Neural cell (in vitro differentiated cells): Measurements from ENCODE around the gene RALGPS1. TPM values are rescaled to one million over a fixed set of nuclear protein-coding genes. Genes with fewer than 3 reads are reported as not detected.

Source experiments
- H2AFZ ChIP-seq: fragments of 200-600, 300-800 bp; sonication (generic), shearing (Covaris generic); 2 replicates; pipeline ENCODE4 v1.6.0; 2014; ENCODE audit warnings: low read depth, mild to moderate bottlenecking, antibody characterized with exemption, low read length, moderate library complexity
- H3F3A ChIP-seq: fragments of 200-600 bp; shearing (Covaris generic); 2 replicates; pipeline ENCODE4 v1.6.1; 2016; ENCODE audit warnings: mild to moderate bottlenecking, moderate library complexity, mixed read lengths, antibody characterized with exemption, low read length; ENCODE audit not compliant: insufficient read depth, poor library complexity, severe bottlenecking
- H3K27ac ChIP-seq: fragments of 200-600, 300-800 bp; sonication (generic), shearing (Covaris generic); 2 replicates; pipeline ENCODE4 v1.5.1; 2014; ENCODE audit warnings: mild to moderate bottlenecking, low read length, moderate library complexity
- H3K27me3 ChIP-seq: fragments of 300-800, 200-600 bp; sonication (generic), shearing (Covaris generic); 2 replicates; pipeline ENCODE4 v1.6.0; 2014; ENCODE audit warnings: mild to moderate bottlenecking, low read depth, low read length, moderate library complexity; ENCODE audit not compliant: insufficient read depth
- H3K36me3 ChIP-seq: fragments of 300-800, 200-600 bp; sonication (generic), shearing (Covaris generic); 2 replicates; pipeline ENCODE4 v1.5.1; 2014; ENCODE audit warnings: mild to moderate bottlenecking, antibody characterized with exemption, low read length, moderate library complexity; ENCODE audit not compliant: insufficient read depth
- H3K4me2 ChIP-seq: fragments of 300-800, 200-600 bp; sonication (generic), shearing (Covaris generic); 2 replicates; pipeline ENCODE4 v1.6.0; 2014; ENCODE audit warnings: mild to moderate bottlenecking, low read length
- H3K4me3 ChIP-seq: fragments of 300-800, 200-600 bp; sonication (generic), shearing (Covaris generic); 2 replicates; pipeline ENCODE4 v1.5.1; 2014; ENCODE audit warnings: mild to moderate bottlenecking, low read length, moderate library complexity
- H3K79me2 ChIP-seq: fragments of 200-600 bp; shearing (Covaris generic); replicated peaks from 2 replicates; pipeline ENCODE4 v1.6.0; 2014; ENCODE audit warnings: mild to moderate bottlenecking, low read length, moderate library complexity; ENCODE audit not compliant: insufficient read depth
- H3K9ac ChIP-seq: fragments of 300-800, 200-600 bp; sonication (generic), shearing (Covaris generic); 2 replicates; pipeline ENCODE4 v1.6.1; 2016; ENCODE audit warnings: mild to moderate bottlenecking, low read length, mixed read lengths
- H3K9me2 ChIP-seq: fragments of 200-600 bp; shearing (Covaris generic); 2 replicates; pipeline ENCODE4 v1.6.1; 2016; ENCODE audit warnings: mild to moderate bottlenecking, low read length, mixed read lengths; ENCODE audit not compliant: insufficient read depth
- H3K9me3 ChIP-seq: fragments of 200-600, 300-800 bp; sonication (generic), shearing (Covaris generic); 2 replicates; pipeline ENCODE4 v1.6.1; 2016; ENCODE audit warnings: mild to moderate bottlenecking, mixed run types, low read length, moderate library complexity, mixed read lengths
- H4K20me1 ChIP-seq: fragments of 200-600 bp; shearing (Covaris generic); 2 replicates; pipeline ENCODE4 v1.6.1; 2016; ENCODE audit warnings: mild to moderate bottlenecking, mixed run types; ENCODE audit not compliant: insufficient read depth
- EP300 ChIP-seq: fragments of 450-650 bp; conservative IDR thresholded peaks from 2 replicates; pipeline ENCODE4 v1.6.1; 2014; ENCODE audit warnings: antibody characterized with exemption, mild to moderate bottlenecking, moderate library complexity; ENCODE audit not compliant: poor library complexity, severe bottlenecking
- EZH2 ChIP-seq: fragments of 200-600, 300-800 bp; shearing (Covaris generic), sonication (generic); IDR thresholded peaks from 2 replicates; pipeline ENCODE4 v1.6.1; 2014; ENCODE audit warnings: antibody characterized with exemption, low read length, borderline replicate concordance, mild to moderate bottlenecking; ENCODE audit not compliant: insufficient read depth, poor library complexity, severe bottlenecking
- MXI1 ChIP-seq: fragments of 450-650 bp; conservative IDR thresholded peaks from 2 replicates; pipeline ENCODE4 v1.6.1; 2014; ENCODE audit warnings: antibody characterized with exemption, mild to moderate bottlenecking; ENCODE audit not compliant: poor library complexity, severe bottlenecking
- POLR2AphosphoS5 ChIP-seq: IDR thresholded peaks from 2 replicates; pipeline ENCODE4 v1.6.1; 2012
- RAD21 ChIP-seq: fragments of 450-650 bp; conservative IDR thresholded peaks from 2 replicates; pipeline ENCODE4 v1.6.1; 2014; ENCODE audit warnings: antibody characterized with exemption, mild to moderate bottlenecking, moderate library complexity
- SMC3 ChIP-seq: fragments of 450-650 bp; conservative IDR thresholded peaks from 2 replicates; pipeline ENCODE4 v1.6.1; 2014; ENCODE audit warnings: antibody characterized with exemption, mild to moderate bottlenecking, moderate library complexity; ENCODE audit not compliant: poor library complexity
- TAF1 ChIP-seq: IDR thresholded peaks from 2 replicates; pipeline ENCODE4 v1.6.1; 2012; ENCODE audit warnings: low read depth
- polyA plus RNA-seq: library from polyadenylated mRNA; depleted of rRNA; stranded (reverse); fragments of >200 nt; gene quantifications from 2 replicates; pipeline ENCODE4 v1.2.3, GENCODE V29; 2014
- TF ChIP-seq, protein P1 (sequence below): IDR thresholded peaks from 2 replicates; pipeline ENCODE4 v1.6.1; 2012; ENCODE audit warnings: borderline replicate concordance
- TF ChIP-seq, protein P2 (sequence below): fragments of 450-650 bp; IDR thresholded peaks from 2 replicates; pipeline ENCODE4 v1.5.1; 2014; ENCODE audit warnings: antibody characterized with exemption, mild to moderate bottlenecking, moderate library complexity; ENCODE audit not compliant: poor library complexity, severe bottlenecking

RALGPS1 gene
- polyA plus RNA-seq, 1 donor from 2014 or later = 37.1 TPM

DNA sequence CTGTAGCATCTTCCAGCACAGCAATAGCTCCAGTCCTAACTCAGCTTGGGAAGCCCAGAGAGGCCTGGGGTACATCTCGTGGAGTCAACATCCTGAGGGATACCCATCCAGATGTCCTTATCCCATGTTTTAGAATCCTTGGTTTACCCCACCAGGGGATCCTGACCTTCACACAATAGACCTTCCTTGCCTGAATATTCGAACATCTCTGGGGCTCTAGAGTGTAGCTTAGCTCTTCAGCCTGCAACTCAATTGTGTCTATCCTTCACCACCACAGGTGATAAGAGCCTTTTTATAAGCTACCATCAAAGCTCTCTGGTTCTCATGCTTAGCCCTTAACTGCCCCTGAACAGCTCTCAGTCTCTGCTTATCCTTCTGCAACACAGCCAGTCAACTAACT, 7.5 kb upstream of the RALGPS1 start:
- Histone ChIP-seq H3K9me3 (no peaks in the 10 kb centered on the region), H3K27ac (no peak overlapping the region), H3K4me3 (no peak overlapping the region), H3K9me2 (no peaks in the 10 kb centered on the region), H2AFZ (no peak overlapping the region), H3F3A (no peaks in the 10 kb centered on the region), H3K27me3 (no peaks in the 10 kb centered on the region), H3K4me2 (no peak overlapping the region), H3K79me2 (no peaks in the 10 kb centered on the region), H4K20me1 (no peaks in the 10 kb centered on the region), H3K36me3 (no peaks in the 10 kb centered on the region), H3K9ac (no peak overlapping the region)
- TF ChIP-seq POLR2AphosphoS5 (no peak), TAF1 (no peak), EZH2 (no peak), MXI1 (no peak), SMC3 (no peak), EP300 (no peak)
- TF ChIP-seq, protein P1, sequence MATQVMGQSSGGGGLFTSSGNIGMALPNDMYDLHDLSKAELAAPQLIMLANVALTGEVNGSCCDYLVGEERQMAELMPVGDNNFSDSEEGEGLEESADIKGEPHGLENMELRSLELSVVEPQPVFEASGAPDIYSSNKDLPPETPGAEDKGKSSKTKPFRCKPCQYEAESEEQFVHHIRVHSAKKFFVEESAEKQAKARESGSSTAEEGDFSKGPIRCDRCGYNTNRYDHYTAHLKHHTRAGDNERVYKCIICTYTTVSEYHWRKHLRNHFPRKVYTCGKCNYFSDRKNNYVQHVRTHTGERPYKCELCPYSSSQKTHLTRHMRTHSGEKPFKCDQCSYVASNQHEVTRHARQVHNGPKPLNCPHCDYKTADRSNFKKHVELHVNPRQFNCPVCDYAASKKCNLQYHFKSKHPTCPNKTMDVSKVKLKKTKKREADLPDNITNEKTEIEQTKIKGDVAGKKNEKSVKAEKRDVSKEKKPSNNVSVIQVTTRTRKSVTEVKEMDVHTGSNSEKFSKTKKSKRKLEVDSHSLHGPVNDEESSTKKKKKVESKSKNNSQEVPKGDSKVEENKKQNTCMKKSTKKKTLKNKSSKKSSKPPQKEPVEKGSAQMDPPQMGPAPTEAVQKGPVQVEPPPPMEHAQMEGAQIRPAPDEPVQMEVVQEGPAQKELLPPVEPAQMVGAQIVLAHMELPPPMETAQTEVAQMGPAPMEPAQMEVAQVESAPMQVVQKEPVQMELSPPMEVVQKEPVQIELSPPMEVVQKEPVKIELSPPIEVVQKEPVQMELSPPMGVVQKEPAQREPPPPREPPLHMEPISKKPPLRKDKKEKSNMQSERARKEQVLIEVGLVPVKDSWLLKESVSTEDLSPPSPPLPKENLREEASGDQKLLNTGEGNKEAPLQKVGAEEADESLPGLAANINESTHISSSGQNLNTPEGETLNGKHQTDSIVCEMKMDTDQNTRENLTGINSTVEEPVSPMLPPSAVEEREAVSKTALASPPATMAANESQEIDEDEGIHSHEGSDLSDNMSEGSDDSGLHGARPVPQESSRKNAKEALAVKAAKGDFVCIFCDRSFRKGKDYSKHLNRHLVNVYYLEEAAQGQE = no peak
- TF ChIP-seq, protein P2, sequence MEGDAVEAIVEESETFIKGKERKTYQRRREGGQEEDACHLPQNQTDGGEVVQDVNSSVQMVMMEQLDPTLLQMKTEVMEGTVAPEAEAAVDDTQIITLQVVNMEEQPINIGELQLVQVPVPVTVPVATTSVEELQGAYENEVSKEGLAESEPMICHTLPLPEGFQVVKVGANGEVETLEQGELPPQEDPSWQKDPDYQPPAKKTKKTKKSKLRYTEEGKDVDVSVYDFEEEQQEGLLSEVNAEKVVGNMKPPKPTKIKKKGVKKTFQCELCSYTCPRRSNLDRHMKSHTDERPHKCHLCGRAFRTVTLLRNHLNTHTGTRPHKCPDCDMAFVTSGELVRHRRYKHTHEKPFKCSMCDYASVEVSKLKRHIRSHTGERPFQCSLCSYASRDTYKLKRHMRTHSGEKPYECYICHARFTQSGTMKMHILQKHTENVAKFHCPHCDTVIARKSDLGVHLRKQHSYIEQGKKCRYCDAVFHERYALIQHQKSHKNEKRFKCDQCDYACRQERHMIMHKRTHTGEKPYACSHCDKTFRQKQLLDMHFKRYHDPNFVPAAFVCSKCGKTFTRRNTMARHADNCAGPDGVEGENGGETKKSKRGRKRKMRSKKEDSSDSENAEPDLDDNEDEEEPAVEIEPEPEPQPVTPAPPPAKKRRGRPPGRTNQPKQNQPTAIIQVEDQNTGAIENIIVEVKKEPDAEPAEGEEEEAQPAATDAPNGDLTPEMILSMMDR = no peak

DNA sequence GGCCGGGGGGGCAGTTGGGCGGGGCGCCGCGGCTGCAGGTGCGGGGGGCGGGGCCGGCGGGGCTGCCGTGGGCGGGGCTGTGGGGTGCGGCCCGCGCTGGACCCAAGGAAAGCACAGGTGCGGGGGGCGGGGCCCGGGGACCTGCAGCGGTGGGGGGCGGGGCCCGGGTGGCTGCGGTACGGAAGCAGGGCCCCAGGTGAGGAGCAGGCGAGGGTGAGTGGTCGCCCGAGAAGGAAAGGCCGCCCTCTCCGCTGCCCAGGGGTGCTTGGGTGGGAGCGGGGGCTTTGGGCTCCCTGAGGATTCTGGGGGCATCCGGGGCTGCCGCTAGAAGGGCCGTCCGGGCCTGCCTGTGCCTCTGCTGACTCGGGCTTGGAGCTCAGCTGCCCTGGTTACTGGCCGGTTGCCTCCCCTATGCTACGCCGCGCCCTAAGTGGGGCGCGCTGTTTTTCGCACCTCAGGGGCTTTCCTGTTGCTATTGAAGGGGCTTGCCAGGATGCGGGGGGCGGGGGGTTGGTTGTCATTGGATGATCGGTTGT, 767 bp downstream of the RALGPS1 start:
- H3K27me3 ChIP-seq = peaks cover 2% of the 10 kb centered on the region
- H3K4me3 ChIP-seq = peak overlapping the region; percentile 86
- H3F3A ChIP-seq = no peaks in the 10 kb centered on the region
- no peak overlapping the region for H2AFZ ChIP-seq
- no peaks in the 10 kb centered on the region for H3K36me3 ChIP-seq
- no peaks in the 10 kb centered on the region for H3K9me2 ChIP-seq
- no peaks in the 10 kb centered on the region for H4K20me1 ChIP-seq
- no peaks in the 10 kb centered on the region for H3K9me3 ChIP-seq
- peak overlapping the region; percentile 86 for H3K4me2 ChIP-seq
- H3K9ac ChIP-seq = peak overlapping the region; percentile 72
- no peak overlapping the region for H3K27ac ChIP-seq
- peaks cover 7% of the 10 kb centered on the region for H3K79me2 ChIP-seq
- TF ChIP-seq EZH2 (no peak), EP300 (no peak), RAD21 (no peak), MXI1 (no peak), POLR2AphosphoS5 (no peak), SMC3 (no peak), TAF1 (no peak)
- TF ChIP-seq, protein P2 = no peak
- TF ChIP-seq, protein P1 = no peak
